ENCODE measurements around the gene JPH2. TPM values are rescaled to one million over a fixed set of nuclear protein-coding genes. Genes with fewer than 3 reads are reported as not detected.

The JPH2 gene
- total and polyA plus RNA-seq, 2 donors from 2014 or later: 2.5 to 11.4 TPM

DNA sequence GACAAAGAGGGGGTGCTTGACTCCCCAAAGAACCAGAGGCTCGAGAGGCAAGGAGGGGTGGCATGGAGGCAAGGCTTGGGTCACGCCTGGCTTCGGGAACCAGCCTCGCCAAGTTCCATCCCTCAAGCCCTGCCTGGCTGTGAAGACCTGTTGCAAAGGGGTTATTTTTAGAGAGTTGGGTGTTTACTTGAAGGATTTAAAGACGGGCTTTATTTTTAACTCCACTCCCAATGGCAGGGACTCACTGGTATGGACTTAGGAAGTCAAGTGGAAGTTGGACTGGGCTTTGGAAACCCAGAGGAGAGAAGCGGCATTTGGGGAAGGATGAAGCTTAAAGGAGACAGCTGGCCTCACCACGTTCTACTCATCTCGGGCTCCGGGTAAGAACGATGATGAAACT lies 43.1 kb downstream of the JPH2 start:
- TF ChIP-seq, protein P1, sequence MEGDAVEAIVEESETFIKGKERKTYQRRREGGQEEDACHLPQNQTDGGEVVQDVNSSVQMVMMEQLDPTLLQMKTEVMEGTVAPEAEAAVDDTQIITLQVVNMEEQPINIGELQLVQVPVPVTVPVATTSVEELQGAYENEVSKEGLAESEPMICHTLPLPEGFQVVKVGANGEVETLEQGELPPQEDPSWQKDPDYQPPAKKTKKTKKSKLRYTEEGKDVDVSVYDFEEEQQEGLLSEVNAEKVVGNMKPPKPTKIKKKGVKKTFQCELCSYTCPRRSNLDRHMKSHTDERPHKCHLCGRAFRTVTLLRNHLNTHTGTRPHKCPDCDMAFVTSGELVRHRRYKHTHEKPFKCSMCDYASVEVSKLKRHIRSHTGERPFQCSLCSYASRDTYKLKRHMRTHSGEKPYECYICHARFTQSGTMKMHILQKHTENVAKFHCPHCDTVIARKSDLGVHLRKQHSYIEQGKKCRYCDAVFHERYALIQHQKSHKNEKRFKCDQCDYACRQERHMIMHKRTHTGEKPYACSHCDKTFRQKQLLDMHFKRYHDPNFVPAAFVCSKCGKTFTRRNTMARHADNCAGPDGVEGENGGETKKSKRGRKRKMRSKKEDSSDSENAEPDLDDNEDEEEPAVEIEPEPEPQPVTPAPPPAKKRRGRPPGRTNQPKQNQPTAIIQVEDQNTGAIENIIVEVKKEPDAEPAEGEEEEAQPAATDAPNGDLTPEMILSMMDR (IDR thresholded peaks at IDR 0.05; ENCODE audit: borderline replicate concordance, extremely low read depth, insufficient read depth): no peak
- intact Hi-C loops (cut with DNase I): no loop called here
- Histone ChIP-seq H3K27me3 (ENCODE audit: control insufficient read depth, insufficient read depth, low read length) (no peaks in the 10 kb centered on the region), H3K9me3 (ENCODE audit: control insufficient read depth in 2 of 3, insufficient read depth in 1 of 3, low read length in 3 of 3) (no peaks in the 10 kb centered on the region), H3K4me1 (ENCODE audit: control insufficient read depth in 2 of 3, insufficient read depth in 2 of 3, low read depth in 1 of 3, low read length in 3 of 3) (no peaks in the 10 kb centered on the region), H3K4me3 (ENCODE audit: low read length in 3 of 3) (no peak overlapping the region), H3K36me3 (ENCODE audit: control insufficient read depth in 2 of 3, insufficient read depth in 3 of 3, low read length in 3 of 3) (no peaks in the 10 kb centered on the region), H3K27ac (ENCODE audit: low read depth in 2 of 2, low read length in 2 of 2) (no peak overlapping the region), H3K9ac (ENCODE audit: low read length in 3 of 3) (no peak overlapping the region)
- FAIRE-seq: no peak
- no peak for DNase-seq

DNA sequence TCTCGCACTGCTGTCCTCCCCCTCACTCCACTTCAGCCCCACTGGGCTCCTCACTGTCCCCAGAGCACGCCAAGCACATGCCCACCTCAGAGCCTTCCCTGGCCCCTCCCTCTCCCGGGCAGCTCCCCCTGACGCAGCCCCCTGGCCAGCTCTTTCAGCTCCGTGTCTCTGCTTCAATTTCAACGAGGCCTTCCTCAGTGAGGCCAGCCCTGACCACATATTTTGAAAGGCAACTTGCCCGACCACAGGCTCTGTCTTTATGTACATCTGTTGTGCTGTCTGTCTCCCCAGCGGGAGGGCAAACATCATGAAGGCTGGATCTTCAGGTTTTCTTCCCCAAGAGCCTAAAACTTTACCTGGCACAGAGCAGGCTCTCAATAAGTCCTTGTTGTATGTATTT lies 44.6 kb downstream of the JPH2 start:
- FAIRE-seq: no peak
- Histone ChIP-seq H3K9me3 (ENCODE audit: control insufficient read depth in 2 of 3, insufficient read depth in 1 of 3, low read length in 3 of 3) (no peaks in the 10 kb centered on the region), H3K4me3 (ENCODE audit: low read length in 3 of 3) (no peak overlapping the region), H3K9ac (ENCODE audit: low read length in 3 of 3) (no peak overlapping the region), H3K27me3 (ENCODE audit: control insufficient read depth, insufficient read depth, low read length) (no peaks in the 10 kb centered on the region), H3K36me3 (ENCODE audit: control insufficient read depth in 2 of 3, insufficient read depth in 3 of 3, low read length in 3 of 3) (no peaks in the 10 kb centered on the region), H3K27ac (ENCODE audit: low read depth in 2 of 2, low read length in 2 of 2) (no peak overlapping the region), H3K4me1 (ENCODE audit: control insufficient read depth in 2 of 3, insufficient read depth in 2 of 3, low read depth in 1 of 3, low read length in 3 of 3) (no peaks in the 10 kb centered on the region)
- intact Hi-C loops (cut with DNase I): no loop called here
- peak in 4 of 5 donors; percentile 76 to 84 (median 78) for DNase-seq
- TF ChIP-seq, protein P1 (IDR thresholded peaks at IDR 0.05; ENCODE audit: borderline replicate concordance, extremely low read depth, insufficient read depth): no peak

DNA sequence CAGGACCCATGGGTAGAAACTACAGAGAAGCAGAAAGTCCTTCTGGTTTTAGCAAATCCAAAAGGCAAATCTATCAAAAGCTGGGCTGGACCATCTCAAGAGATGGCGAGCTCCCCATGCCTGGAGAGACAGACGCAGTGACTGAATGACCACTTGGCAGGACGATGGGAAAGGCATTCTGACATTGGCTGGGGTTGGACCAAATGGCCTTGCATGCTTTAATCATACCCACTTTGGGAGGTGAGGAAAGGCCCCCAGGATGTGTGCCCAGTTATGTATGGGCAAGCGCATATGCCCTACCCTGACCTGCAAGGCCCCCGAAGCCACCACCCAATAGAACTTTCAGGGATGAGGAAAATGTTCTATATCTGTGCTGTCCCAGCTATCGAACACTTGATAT lies 45.1 kb downstream of the JPH2 start:
- Histone ChIP-seq H3K27me3 (ENCODE audit: control insufficient read depth, insufficient read depth, low read length) (no peaks in the 10 kb centered on the region), H3K27ac (ENCODE audit: low read depth in 2 of 2, low read length in 2 of 2) (no peak overlapping the region), H3K4me3 (ENCODE audit: low read length in 3 of 3) (no peak overlapping the region), H3K9ac (ENCODE audit: low read length in 3 of 3) (no peak overlapping the region), H3K36me3 (ENCODE audit: control insufficient read depth in 2 of 3, insufficient read depth in 3 of 3, low read length in 3 of 3) (no peaks in the 10 kb centered on the region), H3K9me3 (ENCODE audit: control insufficient read depth in 2 of 3, insufficient read depth in 1 of 3, low read length in 3 of 3) (no peaks in the 10 kb centered on the region), H3K4me1 (ENCODE audit: control insufficient read depth in 2 of 3, insufficient read depth in 2 of 3, low read depth in 1 of 3, low read length in 3 of 3) (no peaks in the 10 kb centered on the region)
- intact Hi-C loops (cut with DNase I): no loop called here
- FAIRE-seq (no peak), DNase-seq (no peak)
- TF ChIP-seq, protein P1 (IDR thresholded peaks at IDR 0.05; ENCODE audit: borderline replicate concordance, extremely low read depth, insufficient read depth): no peak

DNA sequence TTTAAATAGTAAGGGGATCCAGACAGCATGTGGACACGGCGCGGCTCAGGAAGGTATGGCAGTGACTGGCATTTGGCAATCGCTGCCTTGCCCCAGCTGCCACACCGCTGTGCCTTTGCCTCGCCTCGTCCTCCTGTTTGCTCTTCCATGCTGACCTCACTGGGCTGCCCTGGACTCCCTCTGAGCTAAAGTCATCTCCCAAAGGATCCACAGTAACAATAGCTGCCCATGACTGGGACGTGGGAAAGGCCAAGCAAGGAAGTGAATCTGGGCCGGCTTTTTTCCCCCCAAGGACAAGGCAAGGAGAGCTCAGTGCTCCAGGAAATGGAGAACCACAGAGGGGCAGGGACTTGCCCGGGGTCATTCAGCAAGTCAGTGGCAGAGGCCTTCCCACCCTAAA lies 48.1 kb downstream of the JPH2 start:
- Histone ChIP-seq H3K27ac (ENCODE audit: low read depth in 2 of 2, low read length in 2 of 2) (no peak overlapping the region), H3K4me3 (ENCODE audit: low read length in 3 of 3) (no peak overlapping the region), H3K36me3 (ENCODE audit: control insufficient read depth in 2 of 3, insufficient read depth in 3 of 3, low read length in 3 of 3) (no peaks in the 10 kb centered on the region), H3K9me3 (ENCODE audit: control insufficient read depth in 2 of 3, insufficient read depth in 1 of 3, low read length in 3 of 3) (no peaks in the 10 kb centered on the region), H3K4me1 (ENCODE audit: control insufficient read depth in 2 of 3, insufficient read depth in 2 of 3, low read depth in 1 of 3, low read length in 3 of 3) (no peaks in the 10 kb centered on the region), H3K27me3 (ENCODE audit: control insufficient read depth, insufficient read depth, low read length) (no peaks in the 10 kb centered on the region), H3K9ac (ENCODE audit: low read length in 3 of 3) (no peak overlapping the region)
- FAIRE-seq: no peak
- no peak for DNase-seq
- intact Hi-C loops (cut with DNase I): no loop called here
- TF ChIP-seq, protein P1 (IDR thresholded peaks at IDR 0.05; ENCODE audit: borderline replicate concordance, extremely low read depth, insufficient read depth): no peak

All from kidney (tissue), 14 donors.